GM18526 (cell line): ENCODE results near the gene PAFAH1B2.

ENCODE experiments used
- POLR2A ChIP-seq: IDR thresholded peaks from 3 replicates; pipeline ENCODE4 v1.6.1; 2011; ENCODE audit not compliant: insufficient read length; ENCODE audit errors: extremely low read depth

The PAFAH1B2 gene

DNA sequence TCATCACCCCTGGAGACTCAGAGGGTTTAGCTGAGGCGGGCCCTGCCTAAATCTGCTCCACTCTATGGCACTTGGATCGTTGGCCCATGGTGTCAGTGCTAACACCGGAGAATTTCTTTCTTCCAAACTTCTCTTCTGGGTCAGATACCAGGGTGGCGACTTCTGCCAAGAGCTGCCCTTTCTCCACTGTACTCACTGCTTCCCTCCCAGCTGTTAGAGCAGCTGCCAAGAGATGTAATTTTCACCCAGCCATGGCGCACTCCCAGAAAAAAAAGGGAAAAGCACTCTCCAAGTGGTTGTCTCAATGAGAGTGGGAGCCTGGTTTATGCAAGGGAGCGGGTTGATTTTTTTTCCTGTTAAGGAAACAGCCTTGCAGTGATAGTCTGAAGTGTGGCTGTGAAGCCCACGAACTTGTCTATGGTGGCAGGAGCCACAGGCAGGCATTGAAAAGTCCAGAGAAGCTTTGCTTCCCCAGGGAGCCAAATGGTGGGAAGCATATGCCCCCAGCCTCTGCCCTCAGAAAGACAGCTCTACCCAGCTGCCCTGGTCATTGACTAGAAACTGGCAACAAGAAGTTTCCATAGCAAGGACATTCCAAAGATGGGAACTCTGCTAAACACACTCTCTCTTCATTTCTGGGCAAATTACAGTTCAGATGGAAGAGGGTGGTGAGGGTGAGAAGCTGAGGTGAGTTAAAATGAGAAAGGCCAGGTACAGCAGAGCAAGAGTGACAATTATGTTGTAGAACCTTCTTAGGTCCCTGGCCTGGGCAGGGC, 77.1 kb downstream of the PAFAH1B2 start:
- TF ChIP-seq POLR2A, result no peak

- TF ChIP-seq POLR2A, result no peak
Observed at GRCh38 chr11:117221775-117222517, 77.9 kb downstream of the PAFAH1B2 start.

DNA sequence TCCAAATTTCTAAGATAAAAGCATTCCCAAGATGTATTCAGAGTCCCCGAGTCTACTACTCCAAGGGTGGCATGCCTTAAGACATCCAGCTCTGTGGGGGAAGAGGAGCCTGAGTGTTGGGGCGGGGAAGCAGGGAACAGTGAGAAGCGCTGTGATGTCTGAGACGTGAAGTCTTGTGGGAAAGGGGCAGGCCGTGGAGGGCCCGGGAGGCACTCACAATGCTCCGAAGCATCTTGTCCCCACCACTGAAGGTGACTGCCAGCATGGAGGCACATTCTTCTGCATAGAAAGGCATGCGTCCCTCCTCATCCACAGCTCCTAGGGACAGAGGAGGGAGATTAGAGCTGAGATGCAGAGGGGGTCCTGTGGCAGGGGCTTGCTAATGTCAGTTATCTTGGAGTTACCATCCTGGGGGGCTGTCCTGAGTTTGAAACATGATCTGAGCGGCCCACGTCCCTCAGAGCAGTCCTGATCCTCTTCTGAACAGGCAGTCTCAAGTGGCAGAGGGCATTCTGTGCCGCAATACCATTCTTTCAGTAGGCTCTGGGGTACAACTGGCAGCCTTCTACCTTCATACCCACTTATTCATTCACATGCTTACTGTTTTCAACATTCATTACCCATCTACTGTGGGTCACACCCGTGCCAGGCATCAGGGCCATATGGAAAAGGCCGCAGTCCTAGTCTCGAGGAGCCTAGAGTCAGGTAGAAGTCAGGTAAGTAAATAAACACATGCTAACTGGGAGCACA, 79.1 kb downstream of the PAFAH1B2 start:
- TF ChIP-seq POLR2A, result no peak

GRCh38 chr11:117223741-117224689, 79.9 kb downstream of the PAFAH1B2 start:
- no peak for TF ChIP-seq POLR2A

- no peak for TF ChIP-seq POLR2A
Observed at GRCh38 chr11:117225553-117226170, 81.6 kb downstream of the PAFAH1B2 start.
